Activated naive CD4-positive, alpha-beta T cell treated with anti-CD3 and anti-CD28 coated beads for 36 hours (primary cell): ENCODE measurements around the gene SLC15A1. TPM values are rescaled to one million over a fixed set of nuclear protein-coding genes. Genes with fewer than 3 reads are reported as not detected.

Experiments used
- CTCF ChIA-PET: fragments of 350-600 bp; sonication (Branson Sonifier 250); formaldehyde crosslinking; loops from one replicate; lab custom pipeline; 2021; ENCODE audit warnings: antibody characterized with exemption; lab: Charles Lee
- DNase-seq: peaks from one replicate; pipeline ENCODE4 v3.0.0-alpha.2; 2020
- H3K27ac Mint-ChIP-seq: one replicate; pipeline ENCODE4 v1.8.0; 2021; ENCODE audit warnings: mild to moderate bottlenecking, mixed read lengths
- H3K27me3 Mint-ChIP-seq: one replicate; pipeline ENCODE4 v1.8.0; 2021; ENCODE audit warnings: low read depth, mixed read lengths
- H3K36me3 Mint-ChIP-seq: one replicate; pipeline ENCODE4 v1.8.0; 2021; ENCODE audit warnings: low read depth, mixed read lengths
- H3K4me1 Mint-ChIP-seq: one replicate; pipeline ENCODE4 v1.8.0; 2021; ENCODE audit warnings: low read depth, mixed read lengths
- H3K4me3 Mint-ChIP-seq: one replicate; pipeline ENCODE4 v1.8.0; 2021; ENCODE audit warnings: mild to moderate bottlenecking, moderate library complexity, mixed read lengths
- H3K9me3 Mint-ChIP-seq: one replicate; pipeline ENCODE4 v1.8.0; 2021; ENCODE audit warnings: mixed read lengths
- intact Hi-C: fragments of 100-400 bp; cut with micrococcal nuclease; formaldehyde crosslinking; loops from one replicate; pipeline ENCODE4 v1.15.1; 2023
- total RNA-seq, 2 experiments: library from RNA; stranded (reverse); gene quantifications; one replicate each; pipeline ENCODE4 v1.2.3, GENCODE V29; 2021

Gene SLC15A1
- total RNA-seq, 2 experiments from 2014 or later: not detected

GRCh38 chr13:98707281-98707999, 45.0 kb downstream of the SLC15A1 start:
- Mint-ChIP-seq H3K36me3 (no peaks in the 10 kb centered on the region), H3K9me3 (peaks cover 2% of the 10 kb centered on the region), H3K27me3 (no peaks in the 10 kb centered on the region), H3K4me1 (no peaks in the 10 kb centered on the region), H3K4me3 (no peak overlapping the region), H3K27ac (no peak overlapping the region)
- intact Hi-C loops: no loop called here
- DNase-seq: no peak
- CTCF ChIA-PET: no interaction called here

DNA sequence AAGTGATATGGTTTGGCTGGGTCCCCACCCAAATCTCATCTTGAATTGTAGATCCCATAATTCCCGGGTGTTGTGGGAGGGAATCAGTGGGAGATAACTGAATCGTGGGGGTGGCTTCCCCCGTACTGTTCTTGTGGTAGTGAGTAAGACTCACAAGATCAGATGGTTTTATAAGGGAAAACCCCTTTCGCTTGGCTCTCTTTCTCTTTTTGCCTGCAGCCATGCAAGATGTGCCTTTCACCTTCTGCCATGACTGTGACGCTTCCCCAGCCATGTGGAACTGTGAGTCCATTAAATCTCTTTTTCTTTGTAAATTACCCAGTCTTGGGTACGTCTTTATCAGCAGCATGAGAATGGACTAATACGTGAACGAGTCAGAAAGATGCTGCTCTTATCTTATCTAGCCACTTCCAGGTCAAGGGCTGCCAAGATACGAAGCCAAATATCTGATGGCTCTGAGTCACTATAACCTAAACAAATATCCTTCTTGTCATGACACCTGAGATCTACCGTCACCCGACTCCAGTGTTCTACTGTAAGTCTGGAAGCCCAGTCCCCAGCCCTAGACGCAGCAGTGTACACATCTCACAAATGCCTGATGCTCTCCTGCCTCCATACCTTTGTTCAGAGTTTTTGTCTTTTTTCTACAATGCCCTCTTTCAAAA, 45.9 kb downstream of the SLC15A1 start:
- H3K27me3 Mint-ChIP-seq: no peaks in the 10 kb centered on the region
- no peak overlapping the region for H3K27ac Mint-ChIP-seq
- DNase-seq: no peak
- H3K9me3 Mint-ChIP-seq: peaks cover 2% of the 10 kb centered on the region
- no peaks in the 10 kb centered on the region for H3K36me3 Mint-ChIP-seq
- H3K4me1 Mint-ChIP-seq: no peaks in the 10 kb centered on the region
- CTCF ChIA-PET: no interaction called here
- no peak overlapping the region for H3K4me3 Mint-ChIP-seq
- intact Hi-C loops: no loop called here

- Mint-ChIP-seq H3K27ac (no peak overlapping the region), H3K36me3 (no peaks in the 10 kb centered on the region), H3K27me3 (peaks cover 8% of the 10 kb centered on the region), H3K4me1 (no peaks in the 10 kb centered on the region), H3K4me3 (no peak overlapping the region), H3K9me3 (no peaks in the 10 kb centered on the region)
- no peak for DNase-seq
- intact Hi-C loops: no loop called here
- CTCF ChIA-PET: no interaction called here
Measured at GRCh38 chr13:98697791-98698190, 54.7 kb downstream of the SLC15A1 start.

DNA sequence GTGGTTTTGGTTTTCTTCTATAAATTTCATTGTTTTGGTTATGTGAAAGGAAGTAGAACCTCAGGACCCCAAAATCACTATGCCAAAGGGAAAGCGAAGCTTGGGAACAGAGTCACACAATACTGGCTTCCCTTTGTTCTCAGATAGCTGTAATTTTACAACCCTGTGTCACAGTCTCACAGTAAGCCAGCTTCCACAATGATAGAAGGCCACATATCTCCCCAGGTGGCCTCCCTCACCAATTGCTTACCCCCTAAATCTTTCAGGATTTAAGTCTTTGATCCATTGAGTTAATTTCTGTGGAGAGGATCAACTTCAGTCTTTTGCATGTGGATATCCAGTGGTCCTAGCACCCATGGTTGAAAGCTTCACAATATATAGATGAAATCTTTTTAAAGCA, 58.7 kb downstream of the SLC15A1 start:
- H3K36me3 Mint-ChIP-seq: no peaks in the 10 kb centered on the region
- intact Hi-C loops: no loop called here

GRCh38 chr13:98691360-98691759, 61.1 kb downstream of the SLC15A1 start:
- DNase-seq: no peak
- Mint-ChIP-seq H3K4me3 (no peak overlapping the region), H3K27me3 (peaks cover 2% of the 10 kb centered on the region), H3K4me1 (no peaks in the 10 kb centered on the region), H3K9me3 (no peaks in the 10 kb centered on the region), H3K27ac (no peak overlapping the region), H3K36me3 (no peaks in the 10 kb centered on the region)
- CTCF ChIA-PET: no interaction called here
- intact Hi-C loops: no loop called here

More for the DNA sequence above, 58.7 kb downstream of the SLC15A1 start:
- H3K27me3 Mint-ChIP-seq: peaks cover 8% of the 10 kb centered on the region
- H3K4me3 Mint-ChIP-seq: no peak overlapping the region
- no peaks in the 10 kb centered on the region for H3K9me3 Mint-ChIP-seq
- DNase-seq: no peak
- no peaks in the 10 kb centered on the region for H3K4me1 Mint-ChIP-seq
- H3K27ac Mint-ChIP-seq: no peak overlapping the region
- CTCF ChIA-PET: interaction anchor here (1.0 kb wide), 1 partner anchor 8 kb away, joined by 3 read pairs; no protein-coding TSS in a partner anchor

DNA sequence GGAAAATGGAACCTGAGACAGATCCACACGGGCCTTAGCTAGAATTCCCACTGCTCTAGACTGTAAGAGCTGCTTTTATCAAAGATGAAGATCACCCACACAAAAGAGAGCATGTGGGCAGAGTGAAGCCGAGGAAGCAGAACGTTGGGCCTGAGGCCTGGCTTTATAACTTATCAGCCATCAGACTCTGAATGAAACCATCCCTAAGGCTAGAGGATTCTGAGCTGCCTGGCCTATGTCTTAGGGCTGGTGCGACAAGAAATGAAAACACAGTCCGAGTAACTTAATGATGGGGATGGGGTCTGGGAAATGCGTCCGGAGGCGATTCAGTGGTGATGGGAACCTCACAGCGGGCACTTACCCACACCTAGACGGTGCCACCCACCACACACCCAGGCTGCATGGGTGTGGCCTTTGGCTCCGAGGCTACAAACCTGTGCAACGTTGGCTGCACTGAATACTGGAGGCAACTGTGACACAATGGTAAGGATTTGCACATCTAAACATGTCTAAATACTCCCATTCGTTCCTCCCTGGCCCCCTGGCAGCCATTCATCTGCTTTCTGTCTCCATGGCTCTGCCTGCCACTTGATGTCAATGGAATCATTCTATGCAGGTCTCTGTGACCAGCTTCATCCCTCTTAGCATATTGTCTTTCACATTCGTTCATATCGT, 62.0 kb downstream of the SLC15A1 start:
- no peak overlapping the region for H3K27ac Mint-ChIP-seq
- intact Hi-C loops: no loop called here
- H3K4me3 Mint-ChIP-seq: no peak overlapping the region
- no peaks in the 10 kb centered on the region for H3K27me3 Mint-ChIP-seq
- H3K4me1 Mint-ChIP-seq: no peaks in the 10 kb centered on the region
- H3K9me3 Mint-ChIP-seq: no peaks in the 10 kb centered on the region
- no peaks in the 10 kb centered on the region for H3K36me3 Mint-ChIP-seq
- CTCF ChIA-PET: no interaction called here
- DNase-seq: no peak

DNA sequence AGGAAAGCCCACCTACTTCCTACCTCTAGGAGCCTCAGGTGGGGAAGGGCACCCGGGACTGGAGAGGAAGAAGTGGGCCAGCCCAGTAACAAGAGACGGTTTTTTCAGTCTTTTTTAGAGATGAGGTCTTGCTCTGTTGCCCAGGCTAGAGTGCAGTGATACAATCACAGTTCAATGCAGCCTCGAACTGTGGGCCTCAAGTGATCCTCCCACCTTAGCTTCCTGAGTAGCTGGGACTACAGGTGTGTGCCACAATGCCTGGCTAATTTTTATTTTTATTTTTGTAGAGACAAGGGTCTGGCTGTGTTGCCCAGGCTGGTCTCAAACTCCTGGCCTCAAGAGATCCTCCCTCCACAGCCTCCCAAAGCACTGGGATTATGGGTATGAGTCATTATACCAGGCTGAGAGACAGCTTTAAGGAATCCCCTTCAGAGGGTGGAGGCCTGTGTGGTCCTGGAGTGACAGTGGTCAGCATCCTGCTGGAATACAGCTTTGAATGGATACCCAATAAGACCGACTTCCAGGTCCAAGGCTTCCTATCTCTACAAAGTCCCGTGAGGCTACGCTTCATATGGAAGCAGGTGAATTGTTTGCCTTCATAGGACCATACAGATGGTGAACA, 63.0 kb downstream of the SLC15A1 start:
- CTCF ChIA-PET: no interaction called here
- intact Hi-C loops: no loop called here
- H3K4me1 Mint-ChIP-seq: no peaks in the 10 kb centered on the region
- no peak overlapping the region for H3K27ac Mint-ChIP-seq
- no peak overlapping the region for H3K4me3 Mint-ChIP-seq
- H3K9me3 Mint-ChIP-seq: no peaks in the 10 kb centered on the region
- H3K36me3 Mint-ChIP-seq: no peaks in the 10 kb centered on the region
- no peak for DNase-seq
- H3K27me3 Mint-ChIP-seq: no peaks in the 10 kb centered on the region

- Mint-ChIP-seq H3K27me3 (no peaks in the 10 kb centered on the region), H3K9me3 (no peaks in the 10 kb centered on the region), H3K27ac (no peak overlapping the region), H3K4me3 (no peak overlapping the region), H3K4me1 (no peaks in the 10 kb centered on the region), H3K36me3 (no peaks in the 10 kb centered on the region)
- intact Hi-C loops: no loop called here
- no peak for DNase-seq
- CTCF ChIA-PET: interaction anchor here (0.7 kb wide), 1 partner anchor 282 kb away, joined by 3 read pairs; no protein-coding TSS in a partner anchor
Measured at GRCh38 chr13:98688373-98688772, 64.1 kb downstream of the SLC15A1 start.

- Mint-ChIP-seq H3K27ac (no peak overlapping the region), H3K27me3 (no peaks in the 10 kb centered on the region), H3K4me3 (no peak overlapping the region), H3K9me3 (no peaks in the 10 kb centered on the region), H3K4me1 (no peaks in the 10 kb centered on the region), H3K36me3 (no peaks in the 10 kb centered on the region)
- CTCF ChIA-PET: interaction anchor here (0.5 to 1.2 kb wide), 5 partner anchors 14 to 786 kb away, joined by 3 to 7 read pairs (median 3); no protein-coding TSS in a partner anchor
- intact Hi-C loops: no loop called here
- DNase-seq: no peak
Measured at GRCh38 chr13:98687319-98687718, 65.2 kb downstream of the SLC15A1 start.

GRCh38 chr13:98686270-98686669, 66.2 kb downstream of the SLC15A1 start:
- H3K36me3 Mint-ChIP-seq: no peaks in the 10 kb centered on the region
- H3K9me3 Mint-ChIP-seq: no peaks in the 10 kb centered on the region
- CTCF ChIA-PET: interaction anchor here (1.0 to 1.2 kb wide), 3 partner anchors 13 to 365 kb away, joined by 3 to 7 read pairs (median 3); no protein-coding TSS in a partner anchor

GRCh38 chr13:98685146-98685545, 67.3 kb downstream of the SLC15A1 start:
- no peaks in the 10 kb centered on the region for H3K36me3 Mint-ChIP-seq
- H3K4me3 Mint-ChIP-seq: no peak overlapping the region
- H3K4me1 Mint-ChIP-seq: no peaks in the 10 kb centered on the region
- DNase-seq: no peak
- CTCF ChIA-PET: interaction anchor here (0.7 to 3.4 kb wide), 2 partner anchors 9 to 11 kb away, joined by 3 to 10 read pairs; no protein-coding TSS in a partner anchor
- intact Hi-C loops: no loop called here
- H3K27ac Mint-ChIP-seq: no peak overlapping the region
- H3K27me3 Mint-ChIP-seq: no peaks in the 10 kb centered on the region
- H3K9me3 Mint-ChIP-seq: no peaks in the 10 kb centered on the region

More at GRCh38 chr13:98686270-98686669, 66.2 kb downstream of the SLC15A1 start:
- intact Hi-C loops: no loop called here
- no peak for DNase-seq
- Mint-ChIP-seq H3K27ac (no peak overlapping the region), H3K4me1 (no peaks in the 10 kb centered on the region), H3K4me3 (no peak overlapping the region), H3K27me3 (no peaks in the 10 kb centered on the region)

GRCh38 chr13:98681049-98681448, 71.4 kb downstream of the SLC15A1 start:
- Mint-ChIP-seq H3K27me3 (no peaks in the 10 kb centered on the region), H3K27ac (no peak overlapping the region), H3K36me3 (no peaks in the 10 kb centered on the region), H3K9me3 (no peaks in the 10 kb centered on the region), H3K4me1 (no peaks in the 10 kb centered on the region), H3K4me3 (no peak overlapping the region)
- CTCF ChIA-PET: interaction anchor here (1.1 kb wide), 1 partner anchor 309 kb away, joined by 3 read pairs; no protein-coding TSS in a partner anchor
- intact Hi-C loops: no loop called here
- DNase-seq: no peak
